NCI-H524 treated with DMSO at 0.1 percent for 48 hours (cell line): ENCODE measurements around the gene MBNL1.
A peak's percentile ranks its signal among the peaks of the same experiment; 100 is the strongest.
"Not testable (repeated sequence)": the region's sequence is repeated elsewhere in the genome, so short reads cannot be mapped to it uniquely, and the experiment has no call there.

Source experiments
- DNase-seq: peaks from one replicate; lab custom pipeline; 2025; lab: John Stamatoyannopoulos, UW

The MBNL1 gene

DNA sequence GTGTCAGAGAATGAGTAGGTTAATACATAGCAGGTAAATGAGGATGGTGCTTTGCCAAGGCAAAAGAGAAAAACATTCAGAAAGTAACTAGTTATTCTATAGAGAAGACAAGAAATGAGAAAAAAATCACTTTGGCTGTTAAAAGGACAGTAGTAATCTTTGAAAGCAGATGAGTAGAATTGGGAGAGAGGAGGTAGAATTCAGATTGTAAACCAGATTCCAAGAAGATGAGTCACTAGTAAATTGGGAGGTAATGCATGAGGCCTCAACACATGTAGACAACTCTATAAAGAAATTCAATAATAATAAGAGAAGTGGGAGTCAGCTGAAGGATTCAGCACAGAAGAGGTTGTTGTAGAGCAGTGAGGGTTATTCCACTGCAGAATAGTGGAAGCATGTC lies 81.4 kb downstream of the MBNL1 start:
- DNase-seq = no peak

DNA sequence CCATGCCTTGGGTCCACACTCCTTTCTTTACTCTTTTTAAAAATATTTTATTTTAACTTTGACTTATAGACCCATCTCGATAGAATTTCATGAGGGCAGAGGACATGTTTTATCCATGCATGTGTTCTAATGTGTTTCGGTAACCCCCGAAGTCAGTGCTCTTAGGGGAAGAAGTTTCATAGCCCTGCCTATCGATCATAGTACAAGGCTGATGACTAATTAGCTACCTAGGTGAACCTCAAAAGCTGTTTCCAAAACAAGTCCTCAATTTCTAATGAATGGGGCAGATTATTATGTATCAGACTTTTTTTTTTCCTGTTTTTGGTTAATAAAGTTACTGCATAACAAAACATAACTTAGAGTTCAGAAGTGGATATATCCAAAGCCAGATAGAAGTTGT lies 82.0 kb downstream of the MBNL1 start:
- DNase-seq = no peak

DNA sequence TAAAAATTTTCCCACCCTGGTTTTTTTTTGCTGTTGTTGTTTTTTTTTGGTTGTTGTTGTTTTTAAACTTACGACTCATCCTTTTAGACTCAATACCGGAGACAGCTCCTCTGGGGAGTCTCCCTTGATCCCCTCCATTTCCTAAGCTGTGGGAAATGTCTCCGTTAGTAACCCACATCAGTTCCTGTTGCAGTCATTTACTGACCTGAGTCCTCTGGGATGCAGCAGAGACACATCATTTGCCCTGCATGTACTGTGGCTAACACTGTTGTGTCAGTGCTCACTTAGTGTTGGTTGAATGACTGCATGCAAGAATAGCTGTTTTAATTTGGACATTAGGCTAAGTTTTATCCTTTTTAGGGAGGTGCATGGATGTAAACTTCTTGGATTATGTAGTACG lies 83.8 kb downstream of the MBNL1 start:
- DNase-seq = no peak

GRCh38 chr3:152353578-152353977 lies 84.8 kb downstream of the MBNL1 start:
- DNase-seq = no peak

DNA sequence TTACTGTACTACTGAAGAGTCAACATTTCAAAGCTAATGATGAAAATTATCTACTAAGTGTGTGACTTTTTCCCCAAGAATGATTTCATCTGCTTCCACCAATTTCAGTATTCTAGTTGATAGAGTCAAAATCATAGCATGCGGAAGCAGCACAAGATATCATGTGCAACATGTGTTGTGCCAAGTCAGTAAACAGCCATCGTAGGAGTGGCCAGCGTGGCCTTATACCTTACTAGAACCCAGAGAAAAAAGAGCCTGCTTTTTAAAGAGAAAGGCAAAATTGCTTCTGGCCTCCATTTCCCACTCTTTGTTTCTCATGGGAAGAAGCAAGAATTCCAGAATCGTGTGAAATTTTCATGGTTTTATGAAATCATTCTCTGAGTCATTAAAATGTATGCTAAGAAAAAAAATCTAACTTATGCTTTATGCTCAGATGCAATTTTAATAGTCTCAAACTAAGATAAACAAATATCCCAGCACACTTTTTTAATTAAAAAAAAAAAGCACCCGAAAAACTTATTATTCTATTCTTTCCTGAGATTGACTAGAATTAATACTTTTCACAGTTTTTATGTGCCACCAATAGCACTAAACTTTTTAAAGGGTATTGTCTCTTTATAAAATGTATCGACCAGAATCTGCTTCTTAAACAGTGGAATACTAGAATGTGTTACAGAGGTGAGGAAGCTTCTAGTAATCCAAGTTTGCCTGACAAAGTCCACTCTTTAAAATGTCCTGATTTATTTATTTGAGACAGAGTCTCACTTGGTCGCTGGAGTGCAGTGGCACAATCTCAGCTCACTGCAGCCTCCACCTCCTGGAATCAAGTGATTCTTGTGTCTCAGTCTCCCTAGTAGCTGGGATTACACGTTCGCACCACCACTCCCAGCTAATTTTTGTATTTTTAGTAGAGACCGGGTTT lies 87.3 kb downstream of the MBNL1 start:
- no peak for DNase-seq

GRCh38 chr3:152356870-152357276 lies 88.1 kb downstream of the MBNL1 start:
- DNase-seq = no peak

GRCh38 chr3:152357587-152357986 lies 88.9 kb downstream of the MBNL1 start:
- no peak for DNase-seq

GRCh38 chr3:152359385-152360248 lies 90.9 kb downstream of the MBNL1 start:
- no peak for DNase-seq

- no peak for DNase-seq
These were observed 91.6 kb downstream of the MBNL1 start for GRCh38 chr3:152360302-152360701.

GRCh38 chr3:152360966-152361365 lies 92.2 kb downstream of the MBNL1 start:
- no peak for DNase-seq

DNA sequence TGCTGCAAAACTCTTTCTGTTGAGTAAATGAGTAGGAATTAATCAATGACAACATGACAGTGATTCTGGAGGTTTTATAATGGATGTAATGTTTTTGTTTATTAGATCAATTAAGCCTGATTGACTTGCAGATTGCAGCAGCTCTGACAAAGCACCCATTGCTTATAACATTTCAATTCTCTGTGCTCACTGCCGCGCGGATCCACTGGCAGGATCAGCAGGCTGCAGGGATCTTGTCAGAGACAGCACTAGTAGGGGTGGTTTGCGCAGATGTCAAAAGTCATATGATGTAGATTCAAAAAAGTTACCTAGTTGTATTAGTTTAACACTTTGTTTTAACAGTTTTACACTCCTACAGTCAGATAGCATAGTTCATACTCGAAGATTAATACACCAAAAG lies 93.4 kb downstream of the MBNL1 start:
- DNase-seq = no peak

DNA sequence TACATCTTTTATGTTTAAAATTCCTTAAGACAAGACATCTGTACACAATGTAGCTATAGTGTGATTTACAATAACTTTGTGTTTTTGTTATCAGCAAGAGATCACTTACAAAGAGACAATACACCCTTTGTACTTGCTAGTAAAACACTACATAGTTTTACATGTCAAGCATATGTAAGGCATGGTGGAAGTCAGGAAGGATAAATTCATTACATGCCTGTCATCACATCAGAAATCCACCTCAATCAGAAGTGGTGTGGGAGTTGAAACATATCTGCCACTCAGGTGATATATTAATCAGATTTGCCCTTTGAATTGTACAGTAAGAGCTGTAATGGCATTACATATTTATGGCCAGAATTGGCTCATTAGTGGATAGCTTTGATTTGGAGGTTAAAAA lies 95.5 kb downstream of the MBNL1 start:
- DNase-seq = no peak

DNA sequence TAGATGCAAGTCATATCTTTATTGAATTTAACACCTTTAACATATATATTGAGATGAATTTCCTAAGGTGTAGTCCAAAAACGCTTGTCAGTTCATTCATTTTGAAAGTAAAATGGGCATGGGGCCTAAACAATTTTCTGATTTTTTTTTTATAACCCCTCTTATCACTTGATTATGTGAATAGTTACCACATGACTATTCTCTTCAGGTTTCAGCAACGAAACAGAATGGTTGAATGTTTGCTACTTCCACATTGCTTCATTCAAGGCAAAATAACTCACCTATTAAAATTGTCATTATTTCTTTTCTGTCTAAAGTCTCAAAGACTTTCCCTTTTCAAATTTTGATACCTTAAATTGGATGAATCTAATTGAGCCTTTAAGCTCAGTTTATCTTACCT lies 96.4 kb downstream of the MBNL1 start:
- DNase-seq = no peak

DNA sequence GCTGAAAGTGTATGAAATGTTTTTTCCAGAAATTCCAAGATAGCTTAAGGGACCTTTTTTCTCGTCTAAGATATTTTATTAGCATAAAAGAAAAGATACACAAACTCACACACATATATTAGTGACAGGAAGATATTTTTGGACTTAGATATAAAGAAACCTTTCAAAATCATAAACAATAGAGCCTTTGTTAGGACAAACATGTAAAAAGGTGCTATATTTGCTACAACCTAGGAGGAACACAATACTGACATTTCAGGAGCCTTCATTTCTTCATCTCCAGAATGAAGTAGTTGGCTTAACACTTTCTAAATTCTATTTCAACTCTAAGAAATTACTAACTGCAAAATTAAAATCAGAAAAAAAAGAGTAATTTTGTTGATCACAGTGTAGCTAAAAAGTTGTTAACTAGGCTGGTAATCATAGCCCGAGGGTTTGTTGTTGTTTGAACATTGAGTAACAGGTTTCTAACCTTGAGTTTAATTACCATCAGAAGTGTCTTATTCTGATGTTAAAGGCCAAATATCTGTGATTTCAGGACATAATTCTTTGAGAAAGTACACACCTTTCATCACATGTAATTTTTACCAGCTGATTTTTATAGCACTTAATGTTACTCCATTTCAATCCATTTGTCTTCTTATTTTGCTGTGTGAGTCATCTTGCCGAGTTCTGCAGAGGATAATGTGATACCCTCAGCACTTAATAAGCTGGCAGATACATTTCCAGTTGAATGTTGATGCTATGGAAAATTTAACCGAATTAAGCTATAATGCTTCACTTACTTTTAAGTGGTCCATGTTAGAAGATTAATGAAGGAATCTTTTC lies 97.3 kb downstream of the MBNL1 start:
- peak; percentile 87 for DNase-seq

GRCh38 chr3:152367192-152367591 lies 98.5 kb downstream of the MBNL1 start:
- DNase-seq = not testable (repeated sequence)

- DNase-seq = not testable (repeated sequence)
These were observed 103.9 kb downstream of the MBNL1 start for GRCh38 chr3:152372633-152373032.

DNA sequence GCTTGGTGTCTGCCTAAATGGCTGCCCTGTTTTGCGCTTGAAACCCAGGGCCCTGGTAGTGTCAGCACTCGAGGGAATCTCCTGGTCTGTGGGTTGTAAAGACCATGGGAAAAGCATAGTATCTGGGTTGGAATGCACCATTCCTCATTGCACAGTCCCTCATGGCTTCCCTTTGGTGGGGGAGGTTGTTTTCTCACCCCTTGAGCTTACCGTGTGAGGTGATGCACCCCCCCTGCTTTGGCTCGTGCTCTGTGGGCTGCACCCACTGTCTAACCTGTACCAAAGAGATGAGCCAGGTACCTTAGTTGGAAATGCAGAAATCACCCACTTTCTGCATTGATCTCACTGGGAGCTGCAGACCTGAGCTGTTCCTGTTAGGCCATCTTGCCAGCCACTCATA lies 104.7 kb downstream of the MBNL1 start:
- no peak for DNase-seq

- no peak for DNase-seq
These were observed 105.7 kb downstream of the MBNL1 start for GRCh38 chr3:152374262-152374990.

DNA sequence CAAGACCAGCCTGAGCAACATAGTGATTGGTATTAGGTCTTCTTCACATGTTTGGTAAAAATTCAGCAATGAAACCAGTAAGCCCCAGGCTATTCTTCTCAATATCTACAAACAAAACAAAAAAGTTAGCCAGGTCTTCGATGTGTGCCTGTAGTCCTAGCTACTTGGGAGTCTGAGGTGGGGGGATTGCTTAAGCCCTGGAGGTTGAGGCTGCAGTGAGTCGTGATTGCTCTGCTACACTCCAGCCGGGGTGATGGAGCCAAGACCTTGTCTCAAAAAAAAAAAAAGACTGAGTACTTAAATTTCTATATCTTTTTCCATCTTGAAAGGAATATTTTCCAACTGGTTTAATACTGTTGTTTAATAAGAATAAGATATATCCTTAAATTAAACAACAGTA lies 106.8 kb downstream of the MBNL1 start:
- no peak for DNase-seq

DNA sequence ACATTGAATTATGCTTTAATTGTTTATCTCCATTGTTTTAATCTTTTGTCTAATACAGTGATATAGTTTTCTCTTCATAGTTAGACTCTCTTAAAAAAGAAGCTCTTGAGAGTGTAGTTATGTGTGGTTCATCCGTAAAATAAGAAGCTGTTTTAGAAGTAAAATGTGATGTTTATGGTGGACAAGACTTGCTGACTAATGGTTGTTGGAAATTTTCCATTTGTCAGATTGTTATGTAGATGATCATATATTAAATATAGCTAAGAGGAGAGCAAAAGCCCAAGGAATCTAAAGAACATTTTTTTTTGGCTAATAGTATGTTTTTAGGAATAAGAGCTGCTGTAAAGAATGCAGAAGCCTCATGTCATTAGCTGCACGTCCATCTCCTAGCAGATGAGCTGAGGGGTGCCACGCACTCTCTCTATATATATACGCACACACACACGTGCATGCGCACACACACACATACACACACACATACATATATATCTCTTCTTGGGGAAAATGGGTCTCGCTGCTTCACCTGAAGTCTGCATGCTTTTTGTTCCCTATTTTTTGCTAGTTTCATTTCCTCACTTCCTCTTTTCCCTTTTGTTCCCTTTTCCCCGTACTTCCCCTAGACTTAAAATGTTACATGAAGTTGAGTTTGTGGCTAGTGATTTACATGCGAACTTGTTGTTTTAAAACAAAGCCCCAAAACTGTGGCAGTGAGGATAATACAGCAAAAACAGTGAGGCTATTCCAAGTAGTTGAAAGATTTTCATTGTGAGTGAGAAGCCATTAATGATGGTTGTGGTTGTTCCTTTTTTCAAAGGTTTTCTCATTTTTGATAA lies 107.8 kb downstream of the MBNL1 start:
- no peak for DNase-seq

DNA sequence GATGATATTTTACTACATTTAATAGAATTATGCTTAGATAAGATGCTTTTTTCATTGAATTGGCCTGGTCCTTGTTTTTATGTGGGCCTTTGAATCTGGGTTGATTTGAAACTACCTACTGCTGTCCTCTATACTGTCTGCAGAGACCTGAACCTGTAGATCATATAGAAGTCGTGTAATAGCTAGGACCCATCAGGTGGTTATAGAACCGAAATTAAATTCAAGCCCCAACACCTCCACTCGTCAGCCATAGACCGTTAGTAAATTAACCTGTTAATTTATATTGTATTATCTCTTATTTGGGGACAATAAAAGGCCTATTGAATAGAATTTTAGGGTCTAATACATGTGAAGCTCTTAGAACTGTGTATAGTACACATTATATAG lies 108.4 kb downstream of the MBNL1 start:
- no peak for DNase-seq
